ENCODE results near the gene AZIN2. TPM values are rescaled to one million over a fixed set of nuclear protein-coding genes. Genes with fewer than 3 reads are reported as not detected.

AZIN2 gene
- total and polyA plus RNA-seq, 9 of the 15 experiments (the other 6 are each of a cell fraction or from before 2014, with no cell fraction given) = 0.06 to 0.91 (median 0.42) TPM; not detected in 2

- TF ChIP-seq, protein P1, sequence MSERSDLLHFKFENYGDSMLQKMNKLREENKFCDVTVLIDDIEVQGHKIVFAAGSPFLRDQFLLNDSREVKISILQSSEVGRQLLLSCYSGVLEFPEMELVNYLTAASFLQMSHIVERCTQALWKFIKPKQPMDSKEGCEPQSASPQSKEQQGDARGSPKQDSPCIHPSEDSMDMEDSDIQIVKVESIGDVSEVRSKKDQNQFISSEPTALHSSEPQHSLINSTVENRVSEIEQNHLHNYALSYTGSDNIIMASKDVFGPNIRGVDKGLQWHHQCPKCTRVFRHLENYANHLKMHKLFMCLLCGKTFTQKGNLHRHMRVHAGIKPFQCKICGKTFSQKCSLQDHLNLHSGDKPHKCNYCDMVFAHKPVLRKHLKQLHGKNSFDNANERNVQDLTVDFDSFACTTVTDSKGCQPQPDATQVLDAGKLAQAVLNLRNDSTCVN (CRISPR knock-in tag; IDR thresholded peaks at IDR 0.05) = no peak
- no peak for TF ChIP-seq RBM39 (optimal IDR thresholded peaks at IDR 0.05; ENCODE audit: low read depth, low read length)
- TF ChIP-seq RUNX1 (IDR thresholded peaks at IDR 0.05; ENCODE audit: low read depth) = no peak
- TF ChIP-seq POLR2B (IDR thresholded peaks at IDR 0.05; ENCODE audit: low read depth, partially characterized antibody) = no peak
- TF ChIP-seq, protein P2, sequence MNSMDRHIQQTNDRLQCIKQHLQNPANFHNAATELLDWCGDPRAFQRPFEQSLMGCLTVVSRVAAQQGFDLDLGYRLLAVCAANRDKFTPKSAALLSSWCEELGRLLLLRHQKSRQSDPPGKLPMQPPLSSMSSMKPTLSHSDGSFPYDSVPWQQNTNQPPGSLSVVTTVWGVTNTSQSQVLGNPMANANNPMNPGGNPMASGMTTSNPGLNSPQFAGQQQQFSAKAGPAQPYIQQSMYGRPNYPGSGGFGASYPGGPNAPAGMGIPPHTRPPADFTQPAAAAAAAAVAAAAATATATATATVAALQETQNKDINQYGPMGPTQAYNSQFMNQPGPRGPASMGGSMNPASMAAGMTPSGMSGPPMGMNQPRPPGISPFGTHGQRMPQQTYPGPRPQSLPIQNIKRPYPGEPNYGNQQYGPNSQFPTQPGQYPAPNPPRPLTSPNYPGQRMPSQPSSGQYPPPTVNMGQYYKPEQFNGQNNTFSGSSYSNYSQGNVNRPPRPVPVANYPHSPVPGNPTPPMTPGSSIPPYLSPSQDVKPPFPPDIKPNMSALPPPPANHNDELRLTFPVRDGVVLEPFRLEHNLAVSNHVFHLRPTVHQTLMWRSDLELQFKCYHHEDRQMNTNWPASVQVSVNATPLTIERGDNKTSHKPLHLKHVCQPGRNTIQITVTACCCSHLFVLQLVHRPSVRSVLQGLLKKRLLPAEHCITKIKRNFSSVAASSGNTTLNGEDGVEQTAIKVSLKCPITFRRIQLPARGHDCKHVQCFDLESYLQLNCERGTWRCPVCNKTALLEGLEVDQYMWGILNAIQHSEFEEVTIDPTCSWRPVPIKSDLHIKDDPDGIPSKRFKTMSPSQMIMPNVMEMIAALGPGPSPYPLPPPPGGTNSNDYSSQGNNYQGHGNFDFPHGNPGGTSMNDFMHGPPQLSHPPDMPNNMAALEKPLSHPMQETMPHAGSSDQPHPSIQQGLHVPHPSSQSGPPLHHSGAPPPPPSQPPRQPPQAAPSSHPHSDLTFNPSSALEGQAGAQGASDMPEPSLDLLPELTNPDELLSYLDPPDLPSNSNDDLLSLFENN (IDR thresholded peaks at IDR 0.05; ENCODE audit: low read depth in 2 of 2, low read length in 2 of 2) = 0 out of 4 replicates have a peak, but pooled peaks of 1 of the 2 experiments have one; percentile 43
- peak in 1 of 2 experiments; percentile 75; a peak in 1 of 4 replicates for TF ChIP-seq ZNF639 (CRISPR knock-in tag; conservative IDR thresholded peaks at IDR 0.05 in 1 of 2, IDR thresholded peaks at IDR 0.05 in 1 of 2)
- TF ChIP-seq RBM17 (IDR thresholded peaks at IDR 0.05; ENCODE audit: borderline replicate concordance, low read depth, low read length) = no peak
- no peak for TF ChIP-seq ZNF124 (CRISPR knock-in tag; IDR thresholded peaks at IDR 0.05)
- no peak for TF ChIP-seq SMARCC2 (IDR thresholded peaks at IDR 0.05; ENCODE audit: low read depth)
- TF ChIP-seq CREB3L1 (IDR thresholded peaks at IDR 0.05; ENCODE audit: borderline replicate concordance, low read depth) = peak; percentile 93
- TF ChIP-seq NBN (IDR thresholded peaks at IDR 0.05; ENCODE audit: low read depth) = peak; percentile 21
- TF ChIP-seq RBBP5 (IDR thresholded peaks at IDR 0.05; ENCODE audit: borderline replicate concordance, insufficient read depth, low read length, poor library complexity, severe bottlenecking) = no peak
- TF ChIP-seq NEUROD1 (IDR thresholded peaks at IDR 0.05; ENCODE audit: borderline replicate concordance, low read depth, low read length, partially characterized antibody) = peak; percentile 99
- no peak for TF ChIP-seq KLF10 (CRISPR knock-in tag; IDR thresholded peaks at IDR 0.05)
- peak; percentile 96 for TF ChIP-seq RBM25 (IDR thresholded peaks at IDR 0.05; ENCODE audit: low read depth, low read length, severe bottlenecking)
- 0 out of 2 replicates have a peak, but pooled peaks have one; percentile 32 for TF ChIP-seq NR4A1 (CRISPR knock-in tag; IDR thresholded peaks at IDR 0.05)
- peak; percentile 66; the same call in 1 of the 2 replicates for TF ChIP-seq NR4A1 (tag; IDR thresholded peaks at IDR 0.05)
- no peak for TF ChIP-seq EWSR1 (IDR thresholded peaks at IDR 0.05; ENCODE audit: borderline replicate concordance, low read depth, partially characterized antibody)
These were observed 44.1 kb upstream of the AZIN2 start, which contains the start of gene AK2 (continued) for GRCh38 chr1:33036526-33037503.

Measured in K562 (cell line).